Fibroblast of gingiva (primary cell): ENCODE results near the gene FAM222A.

Experiments
- DNase-seq: peaks from one replicate; pipeline ENCODE4 v3.0.0-alpha.2; 2011; ENCODE audit warnings: low read depth

The FAM222A gene

DNA sequence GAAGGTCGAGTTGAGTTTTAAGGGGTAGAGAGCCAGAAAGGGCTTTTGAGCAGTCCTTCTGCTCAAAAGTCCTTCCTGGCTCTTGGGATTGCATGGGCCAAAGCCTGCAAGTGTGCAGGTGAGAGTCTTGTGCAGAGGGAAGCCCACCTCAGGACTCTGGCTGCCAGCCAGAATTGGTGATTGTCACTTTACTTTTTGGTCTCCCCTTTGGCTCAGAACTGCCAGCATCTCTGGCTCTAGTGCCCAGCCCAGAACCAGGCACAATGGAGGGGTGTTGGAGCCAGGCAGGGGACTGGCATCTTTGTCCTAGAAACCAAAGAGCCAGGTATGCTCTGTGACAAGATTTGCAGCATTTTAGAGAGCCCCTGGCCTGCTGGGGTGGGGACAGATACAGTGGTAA, 23.5 kb downstream of the FAM222A start:
- no peak for DNase-seq

DNA sequence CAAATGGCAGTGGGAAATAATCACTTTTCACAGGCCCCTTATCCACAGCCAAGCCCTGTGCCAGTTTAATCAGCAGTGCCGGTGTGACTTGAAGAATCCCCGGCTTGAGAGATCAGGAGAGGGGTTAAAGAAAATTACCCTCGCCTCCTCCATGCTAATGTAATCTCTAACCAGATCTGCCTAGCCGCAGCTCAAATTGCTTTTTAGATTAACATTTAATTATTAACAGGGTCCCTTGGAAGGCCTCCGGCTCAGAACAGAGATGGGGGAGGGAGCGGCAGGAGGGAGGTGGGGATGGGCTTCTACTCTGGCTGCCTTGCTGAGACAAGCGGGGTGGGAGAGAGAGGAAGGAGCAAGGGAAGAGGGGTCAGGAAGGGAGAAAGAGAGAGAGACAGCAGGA, 24.0 kb downstream of the FAM222A start:
- no peak for DNase-seq

DNA sequence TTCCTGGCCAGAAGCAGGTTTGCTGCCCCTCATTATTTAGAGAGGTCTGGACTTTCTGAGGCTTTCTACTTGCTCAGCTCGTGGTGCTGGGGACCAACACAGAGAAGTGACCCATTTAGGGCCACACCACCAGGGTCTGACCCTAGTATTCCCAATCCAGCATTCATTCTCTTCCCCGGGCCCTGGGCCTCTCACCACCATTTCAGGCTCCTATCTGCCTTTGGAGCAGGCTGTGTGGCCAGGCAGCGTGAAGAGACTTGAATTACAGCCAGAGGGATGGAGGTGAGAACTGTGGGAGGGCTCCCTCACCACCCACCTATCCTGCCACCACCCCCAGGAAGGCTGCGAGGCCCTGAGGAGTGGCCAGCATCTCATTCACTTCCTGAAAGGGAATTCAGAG, 24.6 kb downstream of the FAM222A start:
- no peak for DNase-seq

DNA sequence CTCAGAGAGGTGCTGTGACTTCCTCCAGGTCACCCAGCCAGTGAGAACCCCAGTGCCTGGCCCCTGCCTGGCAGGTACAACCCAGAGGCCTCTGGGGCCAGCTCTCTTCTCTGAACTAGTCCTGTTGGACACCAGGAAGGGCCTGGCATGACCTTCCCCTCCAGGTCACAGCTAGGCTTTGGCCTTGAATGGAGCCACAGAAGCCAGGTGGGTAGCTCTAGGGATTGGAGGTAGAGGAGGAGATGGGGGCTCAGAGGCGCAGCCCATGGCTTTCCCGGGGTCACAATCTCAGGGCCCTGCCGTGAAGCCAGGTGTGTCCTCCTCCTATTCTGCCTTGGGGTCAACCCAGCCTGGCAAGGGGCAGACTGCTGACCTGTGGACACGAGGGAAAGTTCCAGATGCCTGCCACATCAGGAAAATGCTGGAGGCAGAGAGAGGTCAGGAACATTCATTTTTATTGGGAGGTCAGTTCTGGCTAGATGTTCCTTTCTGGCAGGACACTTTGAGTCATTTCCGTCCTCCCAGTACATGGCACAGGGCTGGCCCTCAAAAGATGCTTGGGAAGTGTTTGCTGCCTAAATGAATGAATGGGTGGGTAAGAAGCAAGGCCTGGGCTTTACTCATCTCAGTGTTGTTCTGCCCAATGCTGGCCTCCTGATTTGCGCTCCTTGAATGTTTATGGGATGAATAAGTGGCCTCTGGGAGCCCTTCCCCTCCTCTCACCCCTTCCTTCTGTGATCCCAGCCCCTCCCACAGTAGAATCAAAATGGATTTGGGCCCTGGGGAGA, 25.4 kb downstream of the FAM222A start:
- no peak for DNase-seq

DNA sequence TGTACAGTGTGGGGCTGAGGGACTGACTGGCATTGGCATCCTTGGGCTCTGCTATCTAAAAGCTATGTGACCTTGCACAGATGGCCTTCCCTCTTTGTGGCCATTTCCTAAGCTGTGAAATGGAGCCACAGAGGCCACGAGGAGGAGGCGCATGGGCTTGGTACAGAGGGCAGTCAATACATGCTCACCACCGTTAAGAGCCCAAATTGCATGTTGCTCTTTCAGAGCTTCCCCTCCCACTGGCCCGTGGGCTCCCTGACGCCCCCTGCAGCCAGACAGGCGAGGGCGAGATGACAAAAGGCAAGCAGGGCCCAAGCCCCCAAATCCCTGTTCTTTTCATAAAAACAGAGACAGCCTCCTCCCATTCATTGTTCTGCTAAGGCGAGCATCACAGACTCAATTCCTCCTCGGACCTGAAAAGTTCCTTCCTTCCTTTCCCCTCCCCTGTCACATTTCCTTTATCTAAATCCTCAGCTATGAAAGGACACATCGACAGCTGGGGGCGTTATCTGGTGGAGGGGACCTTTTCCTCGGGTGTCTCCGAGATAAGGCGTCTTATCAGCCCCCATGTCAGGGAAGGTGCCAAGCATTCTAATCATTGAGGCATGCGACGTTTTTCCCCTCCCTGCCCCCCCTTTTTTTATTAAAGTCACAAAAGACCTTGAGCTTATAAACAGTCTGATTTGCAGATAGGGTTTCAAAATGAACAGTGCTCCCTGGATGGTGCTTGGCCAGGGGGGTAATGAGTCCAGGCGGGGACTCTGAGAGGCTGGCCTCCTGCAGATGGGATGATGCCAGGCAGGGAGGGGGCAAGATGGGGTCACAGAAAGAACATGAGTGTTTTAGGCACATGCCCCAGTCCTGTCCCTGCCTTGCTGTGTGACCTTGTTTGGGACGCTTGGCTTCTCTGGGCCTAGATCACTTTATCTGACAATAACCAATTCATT, 26.4 kb downstream of the FAM222A start:
- no peak for DNase-seq

DNA sequence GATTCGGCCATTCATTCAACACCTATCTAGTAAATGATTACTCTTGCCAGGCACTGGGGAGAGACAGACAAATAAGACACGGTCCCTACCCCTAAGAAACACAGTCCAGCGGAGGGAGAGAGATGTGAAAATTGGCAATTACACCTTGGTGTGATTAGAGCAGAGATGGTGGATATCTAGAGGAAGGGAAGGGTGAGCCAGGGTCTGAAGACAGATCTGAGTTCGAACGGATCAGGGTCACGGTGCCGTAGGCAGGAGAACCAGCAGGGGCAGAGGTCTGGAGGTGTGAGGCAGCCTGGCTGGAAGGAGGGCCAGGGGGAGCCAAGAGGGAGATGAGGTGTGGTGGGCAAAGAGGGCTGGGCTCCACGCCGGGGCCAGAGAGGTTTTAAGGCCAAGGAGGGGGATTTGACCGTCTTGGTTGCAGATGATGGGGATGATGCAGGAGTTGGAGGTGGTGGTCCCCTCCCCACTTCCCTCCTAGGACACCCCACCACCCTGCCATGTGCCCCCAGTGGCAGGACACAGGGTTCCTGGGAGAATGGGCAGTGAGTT, 27.1 kb downstream of the FAM222A start:
- DNase-seq = no peak

DNA sequence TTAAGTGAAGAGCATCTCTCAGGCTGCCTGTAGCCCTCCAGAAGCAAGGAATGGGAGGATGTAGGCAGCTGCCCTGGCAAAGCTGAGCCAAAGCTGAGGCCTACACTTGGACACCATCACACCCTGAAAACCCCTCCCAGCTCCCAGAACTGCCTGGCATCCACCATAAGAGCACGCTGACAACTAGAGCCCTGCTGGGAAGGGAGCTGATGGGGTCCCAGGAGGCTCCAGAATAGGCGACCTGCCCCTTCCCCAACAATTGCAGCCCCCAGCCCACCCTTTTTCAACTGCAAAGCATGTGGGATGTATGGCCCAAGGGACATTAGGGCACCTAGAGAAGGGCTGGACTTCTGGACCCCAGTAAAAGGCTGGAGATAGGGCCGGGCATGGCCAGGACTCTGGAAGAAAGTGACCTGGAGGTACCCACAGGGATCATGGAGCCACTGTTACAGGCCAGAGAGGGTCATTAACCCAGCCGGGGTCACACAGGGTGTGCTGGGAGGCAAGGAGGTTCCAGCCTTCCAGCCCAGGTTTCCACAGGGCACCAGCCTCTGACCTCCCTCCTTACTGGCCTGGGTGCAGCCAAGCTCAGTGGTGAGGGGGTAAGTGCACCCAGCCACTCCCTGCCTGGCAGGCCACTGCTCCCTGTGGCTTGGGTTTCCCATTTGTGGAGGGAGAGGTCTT, 27.8 kb downstream of the FAM222A start:
- DNase-seq = no peak

DNA sequence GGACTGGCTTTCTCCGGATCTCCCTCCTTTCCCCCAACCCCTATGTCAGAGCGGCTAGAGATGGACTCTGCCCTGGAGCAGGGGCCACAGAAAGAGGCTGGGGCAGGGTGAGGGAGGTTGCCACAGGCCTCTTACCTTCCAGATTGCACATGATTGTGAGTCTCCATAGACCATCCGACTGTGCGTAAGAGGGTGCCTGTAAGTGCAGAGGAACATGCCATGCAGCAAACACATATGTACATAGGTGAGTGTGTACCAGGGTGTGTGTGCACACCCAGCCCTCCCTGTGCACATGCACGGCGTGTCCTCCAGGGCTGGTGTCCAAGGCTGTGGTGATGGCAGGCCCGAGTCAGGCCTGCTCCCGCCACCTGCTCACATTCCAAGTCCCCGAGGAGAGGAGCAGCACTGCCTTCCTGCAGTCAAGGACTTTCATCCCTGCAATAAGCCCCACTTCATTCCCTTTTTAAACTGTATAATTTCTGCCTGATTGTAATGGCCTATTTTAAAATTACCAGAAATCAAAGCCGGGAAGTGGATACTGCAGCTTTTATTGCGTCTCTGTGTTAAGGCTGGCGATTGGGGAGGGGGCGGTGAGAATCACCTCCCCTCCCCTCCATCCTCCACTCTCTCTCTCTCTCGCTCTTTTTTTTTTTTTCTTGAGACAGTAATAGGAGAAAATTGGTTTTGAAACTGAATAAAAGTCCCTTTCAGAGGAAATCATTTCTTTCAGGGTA, 28.5 kb downstream of the FAM222A start:
- no peak for DNase-seq

GRCh38 chr12:109743076-109743910, 29.7 kb downstream of the FAM222A start:
- DNase-seq = no peak

DNA sequence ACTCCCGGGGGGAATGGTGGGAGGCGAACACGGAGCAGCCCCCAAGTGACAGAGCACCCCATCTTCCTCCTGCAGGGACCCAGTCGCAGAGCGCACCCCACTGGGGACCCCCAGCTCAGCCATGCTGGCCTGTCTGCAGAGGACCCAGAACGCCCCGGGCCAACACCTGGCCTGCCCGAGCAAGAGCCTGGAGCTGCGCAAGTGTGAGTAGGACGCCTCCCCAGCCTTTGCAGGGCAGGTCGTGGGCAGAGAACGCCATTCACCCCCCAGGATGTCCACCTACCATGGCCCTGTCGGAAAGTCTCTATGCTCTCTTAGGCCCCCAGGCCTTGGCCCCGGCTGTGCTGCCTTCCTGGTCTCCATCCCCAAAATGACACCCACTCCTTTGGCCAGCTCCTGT, 30.4 kb downstream of the FAM222A start:
- no peak for DNase-seq

DNA sequence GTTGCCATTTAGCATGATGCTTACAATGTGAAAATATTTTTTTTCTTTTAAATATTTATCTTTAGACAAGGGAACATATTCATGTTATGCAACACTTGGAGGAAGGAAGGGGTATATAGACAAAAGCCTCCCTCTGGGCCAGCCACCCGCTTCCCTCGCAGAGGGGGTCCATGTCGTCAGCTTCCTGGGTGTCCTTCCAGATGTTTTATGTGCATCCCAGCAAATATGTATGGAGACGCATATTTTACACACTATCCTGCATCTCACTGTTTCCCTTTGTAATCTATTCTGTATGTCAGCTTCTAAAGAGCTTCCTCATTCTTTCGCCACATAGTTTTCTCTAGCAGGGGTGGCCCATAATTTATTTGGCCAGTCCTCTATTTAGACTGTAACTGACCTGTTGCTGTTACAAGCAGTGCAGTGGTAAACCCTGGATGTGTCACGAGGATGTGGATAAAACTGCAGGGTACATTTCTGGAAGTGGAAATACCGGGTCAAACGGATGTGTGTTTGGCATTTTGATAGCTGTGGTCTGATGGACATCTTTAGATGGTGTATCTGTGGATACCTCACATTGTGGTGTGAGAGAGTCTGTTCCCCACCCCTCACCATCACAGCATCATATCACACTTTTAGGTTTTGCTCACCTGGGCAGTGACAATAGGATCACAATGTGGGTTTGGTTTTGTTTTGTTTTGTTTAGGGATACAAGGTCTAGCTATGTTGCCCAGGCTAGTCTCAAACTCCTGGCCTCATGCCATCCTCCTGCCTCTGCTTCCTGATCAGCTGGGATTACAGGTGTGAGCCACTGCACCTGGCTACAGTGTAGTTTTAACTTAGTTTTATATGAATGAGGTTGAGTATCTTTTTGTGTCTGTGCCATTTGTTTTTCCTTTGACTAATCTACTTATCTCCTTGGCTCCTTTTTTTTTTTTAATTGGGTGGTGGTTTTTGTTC, 31.6 kb downstream of the FAM222A start:
- no peak for DNase-seq

DNA sequence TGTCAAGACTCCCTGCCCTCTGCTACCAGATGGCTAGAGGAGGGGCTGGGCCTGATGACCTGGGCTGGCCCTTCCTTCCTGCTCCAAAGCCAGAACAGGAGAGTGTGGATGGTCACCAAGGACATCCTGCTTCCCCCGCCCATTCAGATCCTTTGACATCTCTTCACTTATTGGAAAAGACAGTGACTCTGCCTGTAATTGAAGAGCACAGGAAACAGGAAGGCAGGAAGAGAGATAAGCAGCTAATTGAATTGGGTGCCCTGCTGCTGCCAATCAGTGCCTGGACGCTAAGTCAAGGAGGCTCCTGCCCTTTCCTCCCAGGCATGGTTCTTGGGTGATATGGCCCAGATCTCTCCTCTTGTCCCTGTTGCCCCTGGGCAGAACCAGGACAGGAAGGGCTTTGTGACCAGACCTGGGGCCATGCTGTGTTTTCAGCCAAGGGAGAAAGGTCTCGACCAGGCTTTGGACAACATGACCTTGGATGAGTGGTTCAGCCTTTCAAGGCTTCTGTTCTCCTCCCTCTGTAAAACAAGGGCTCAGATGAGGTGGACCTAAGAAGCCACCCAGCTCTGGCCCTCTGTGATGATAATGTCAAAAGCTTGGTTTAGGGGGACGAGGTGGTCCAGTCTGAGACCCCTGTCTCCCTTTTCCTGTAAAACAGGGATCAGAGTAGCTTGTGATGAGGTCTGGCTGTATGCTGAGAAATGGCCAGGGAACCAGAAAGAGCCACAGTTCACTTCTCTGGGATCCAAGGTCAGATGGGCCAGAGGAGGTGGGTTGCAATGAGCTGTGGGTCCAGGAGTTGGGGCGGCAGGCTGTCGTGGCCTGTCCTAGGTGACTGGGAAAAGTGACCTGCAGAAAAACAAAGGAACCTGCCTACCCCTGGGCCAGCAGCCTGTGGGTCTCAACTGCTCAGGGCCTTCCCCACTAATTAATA, 38.8 kb downstream of the FAM222A start:
- no peak for DNase-seq

DNA sequence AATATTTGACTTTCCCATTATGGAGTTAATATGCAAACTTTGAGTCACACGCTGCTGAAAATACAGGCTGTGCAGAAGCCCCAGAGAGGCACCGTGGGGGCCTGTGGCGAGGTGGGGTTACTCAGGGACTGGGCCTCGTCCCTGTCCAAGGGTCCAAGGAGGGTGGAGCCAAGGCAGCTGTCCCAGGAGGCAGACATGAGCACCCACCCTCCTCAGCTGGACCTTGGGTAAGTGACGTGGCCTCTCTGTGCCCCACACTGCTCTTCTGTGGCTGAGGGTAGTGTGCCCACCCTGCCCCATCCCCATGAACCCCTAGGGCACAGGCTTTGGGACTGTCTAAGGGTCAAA, 39.4 kb downstream of the FAM222A start:
- no peak for DNase-seq

DNA sequence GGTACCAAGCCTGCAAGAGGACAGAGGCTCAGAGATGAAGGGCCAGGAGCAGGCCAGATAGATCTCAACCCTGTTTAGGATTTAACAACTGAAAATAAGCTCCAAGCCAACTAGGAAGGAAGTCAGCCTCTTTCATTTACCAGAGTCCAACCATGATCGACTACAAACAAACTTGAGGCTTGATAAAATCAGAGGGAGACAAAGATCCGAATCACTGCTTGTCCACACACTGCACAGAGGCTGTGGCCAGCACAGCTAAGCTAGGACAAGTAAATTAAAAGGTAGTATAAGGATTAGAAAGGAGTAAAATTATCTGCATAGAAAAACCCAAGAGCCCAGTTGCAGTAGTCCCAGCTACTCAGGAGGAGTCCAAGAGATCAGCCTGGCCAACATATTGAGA, 40.3 kb downstream of the FAM222A start:
- DNase-seq = no peak

- no peak for DNase-seq
Measured at GRCh38 chr12:109756457-109756856, 42.8 kb downstream of the FAM222A start.

DNA sequence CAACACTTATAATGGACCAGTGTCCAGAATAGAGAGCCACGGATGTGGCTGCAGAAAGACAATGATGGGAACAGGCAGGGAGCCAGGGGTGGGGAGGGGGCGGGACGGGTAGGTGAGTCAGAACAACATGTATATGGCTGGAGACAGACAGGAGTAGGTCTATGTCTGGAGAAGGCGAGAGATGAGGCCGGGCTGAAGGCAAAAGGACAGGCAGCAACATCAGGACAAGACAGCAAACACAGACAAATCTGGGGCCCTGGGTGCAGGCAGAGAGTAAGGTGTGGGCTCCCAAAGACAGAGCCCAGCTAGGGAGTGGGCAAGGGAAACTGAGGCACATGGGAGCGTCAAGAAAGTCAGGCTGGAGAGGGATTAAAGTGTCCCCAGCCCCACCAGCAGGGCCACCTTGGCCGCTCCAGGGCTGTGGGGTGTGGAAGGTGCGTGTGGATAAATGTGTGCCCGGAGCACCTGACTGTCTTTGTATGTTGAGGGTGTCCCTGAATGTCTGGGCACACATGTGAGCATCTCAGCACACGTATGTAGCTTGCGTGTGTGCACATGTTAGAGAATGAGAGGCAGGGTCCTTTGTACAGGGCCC, 44.1 kb downstream of the FAM222A start:
- DNase-seq = no peak

- no peak for DNase-seq
Measured at GRCh38 chr12:109758426-109759420, 45.1 kb downstream of the FAM222A start.
